ENCODE data around the gene PKP4.
"Not testable (repeated sequence)": the region's sequence is repeated elsewhere in the genome, so short reads cannot be mapped to it uniquely, and the experiment has no call there.

PKP4 gene

GRCh38 chr2:158460632-158461297 lies 4.0 kb downstream of the PKP4 start:
- TF ChIP-seq EZH2 (IDR thresholded peaks at IDR 0.05) = no peak
- no peak for TF ChIP-seq POLR2AphosphoS5 (IDR thresholded peaks at IDR 0.05; ENCODE audit: borderline replicate concordance, low read depth, low read length)
- no peak for TF ChIP-seq FOXP2 (optimal IDR thresholded peaks at IDR 0.05; ENCODE audit: control extremely low read depth, extremely low read length, insufficient read depth)
- no peak for DNase-seq (ENCODE audit: low read depth, low spot score)
- Histone ChIP-seq H3K36me3 (ENCODE audit: insufficient read depth, low read length) (0 out of 2 replicates have a peak, but pooled peaks cover 3% of the 10 kb centered on the region), H3K4me3 (no peak overlapping the region), H3K9me3 (ENCODE audit: low read depth, low read length) (no peaks in the 10 kb centered on the region), H3K27ac (no peak overlapping the region), H3K9ac (ENCODE audit: insufficient read length) (no peak overlapping the region)

- Histone ChIP-seq H3K36me3 (ENCODE audit: insufficient read depth, low read length) (peaks cover 6% of the 10 kb centered on the region; the same call in 1 of the 2 replicates), H3K9ac (ENCODE audit: insufficient read length) (peak overlapping the region; percentile 9), H3K27ac (peak overlapping the region; percentile 60; the same call in 1 of the 2 replicates), H3K4me3 (peak overlapping the region; percentile 45), H3K9me3 (ENCODE audit: low read depth, low read length) (no peaks in the 10 kb centered on the region)
- TF ChIP-seq EZH2 (IDR thresholded peaks at IDR 0.05) = no peak
- TF ChIP-seq FOXP2 (optimal IDR thresholded peaks at IDR 0.05; ENCODE audit: control extremely low read depth, extremely low read length, insufficient read depth) = no peak
- no peak for TF ChIP-seq POLR2AphosphoS5 (IDR thresholded peaks at IDR 0.05; ENCODE audit: borderline replicate concordance, low read depth, low read length)
- DNase-seq (ENCODE audit: low read depth, low spot score) = no peak
Observed at GRCh38 chr2:158463496-158464095, 6.8 kb downstream of the PKP4 start.

GRCh38 chr2:158464426-158465281 lies 7.9 kb downstream of the PKP4 start:
- H3K36me3 ChIP-seq (ENCODE audit: insufficient read depth, low read length) = peaks cover 10% of the 10 kb centered on the region
- H3K4me3 ChIP-seq = no peak overlapping the region
- H3K9me3 ChIP-seq (ENCODE audit: low read depth, low read length) = no peaks in the 10 kb centered on the region
- no peak overlapping the region for H3K27ac ChIP-seq
- no peak for DNase-seq (ENCODE audit: low read depth, low spot score)
- no peak overlapping the region for H3K9ac ChIP-seq (ENCODE audit: insufficient read length)
- TF ChIP-seq POLR2AphosphoS5 (IDR thresholded peaks at IDR 0.05; ENCODE audit: borderline replicate concordance, low read depth, low read length) (no peak), FOXP2 (optimal IDR thresholded peaks at IDR 0.05; ENCODE audit: control extremely low read depth, extremely low read length, insufficient read depth) (no peak), EZH2 (IDR thresholded peaks at IDR 0.05) (no peak)

- H3K4me3 ChIP-seq = no peak overlapping the region
- DNase-seq (ENCODE audit: low read depth, low spot score) = no peak
- peaks cover 26% of the 10 kb centered on the region for H3K36me3 ChIP-seq (ENCODE audit: insufficient read depth, low read length)
- no peaks in the 10 kb centered on the region for H3K9me3 ChIP-seq (ENCODE audit: low read depth, low read length)
- no peak overlapping the region for H3K9ac ChIP-seq (ENCODE audit: insufficient read length)
- H3K27ac ChIP-seq = no peak overlapping the region
- TF ChIP-seq POLR2AphosphoS5 (IDR thresholded peaks at IDR 0.05; ENCODE audit: borderline replicate concordance, low read depth, low read length) = no peak
- TF ChIP-seq FOXP2 (optimal IDR thresholded peaks at IDR 0.05; ENCODE audit: control extremely low read depth, extremely low read length, insufficient read depth) = no peak
- TF ChIP-seq EZH2 (IDR thresholded peaks at IDR 0.05) = no peak
Observed at GRCh38 chr2:158467248-158467647, 10.5 kb downstream of the PKP4 start.

GRCh38 chr2:158472829-158473228 lies 16.1 kb downstream of the PKP4 start:
- H3K9ac ChIP-seq (ENCODE audit: insufficient read length); H3K4me3 ChIP-seq; H3K9me3 ChIP-seq (ENCODE audit: low read depth, low read length); H3K27ac ChIP-seq; DNase-seq (ENCODE audit: low read depth, low spot score): not testable (repeated sequence)
- peaks cover 28% of the 10 kb centered on the region for H3K36me3 ChIP-seq (ENCODE audit: insufficient read depth, low read length)

GRCh38 chr2:158473300-158473699 lies 16.5 kb downstream of the PKP4 start:
- H3K9me3 ChIP-seq (ENCODE audit: low read depth, low read length); DNase-seq (ENCODE audit: low read depth, low spot score); H3K9ac ChIP-seq (ENCODE audit: insufficient read length); H3K27ac ChIP-seq; H3K4me3 ChIP-seq: not testable (repeated sequence)
- peaks cover 25% of the 10 kb centered on the region for H3K36me3 ChIP-seq (ENCODE audit: insufficient read depth, low read length)

GRCh38 chr2:158473719-158474392 lies 17.1 kb downstream of the PKP4 start:
- no peak for DNase-seq (ENCODE audit: low read depth, low spot score)
- no peaks in the 10 kb centered on the region for H3K9me3 ChIP-seq (ENCODE audit: low read depth, low read length)
- TF ChIP-seq FOXP2 (optimal IDR thresholded peaks at IDR 0.05; ENCODE audit: control extremely low read depth, extremely low read length, insufficient read depth) (no peak), POLR2AphosphoS5 (IDR thresholded peaks at IDR 0.05; ENCODE audit: borderline replicate concordance, low read depth, low read length) (no peak), EZH2 (IDR thresholded peaks at IDR 0.05) (no peak)
- no peak overlapping the region for H3K4me3 ChIP-seq
- H3K27ac ChIP-seq = no peak overlapping the region
- H3K36me3 ChIP-seq (ENCODE audit: insufficient read depth, low read length) = peaks cover 25% of the 10 kb centered on the region
- H3K9ac ChIP-seq (ENCODE audit: insufficient read length) = no peak overlapping the region

GRCh38 chr2:158474526-158475011 lies 17.8 kb downstream of the PKP4 start:
- not testable (repeated sequence) for H3K27ac ChIP-seq; H3K9me3 ChIP-seq (ENCODE audit: low read depth, low read length); DNase-seq (ENCODE audit: low read depth, low spot score); H3K4me3 ChIP-seq; H3K9ac ChIP-seq (ENCODE audit: insufficient read length)
- peaks cover 22% of the 10 kb centered on the region for H3K36me3 ChIP-seq (ENCODE audit: insufficient read depth, low read length)
